Glomerular endothelial cell (primary cell): ENCODE measurements around the gene PCNT. TPM values are rescaled to one million over a fixed set of nuclear protein-coding genes. Genes with fewer than 3 reads are reported as not detected.
"Not testable (repeated sequence)": the region's sequence is repeated elsewhere in the genome, so short reads cannot be mapped to it uniquely, and the experiment has no call there.

Source experiments
- DNase-seq: peaks from one replicate; pipeline ENCODE4 v3.0.0-alpha.2; 2011; ENCODE audit warnings: low read depth, low spot score; ENCODE audit errors: extremely low read depth
- total RNA-seq: library from RNA; depleted of rRNA; stranded (reverse); fragments of >200 nt; gene quantifications from 2 replicates; pipeline ENCODE4 v1.2.3, GENCODE V29; 2015

PCNT gene
- total RNA-seq, 1 donor from 2014 or later, result 31.2 TPM

DNA sequence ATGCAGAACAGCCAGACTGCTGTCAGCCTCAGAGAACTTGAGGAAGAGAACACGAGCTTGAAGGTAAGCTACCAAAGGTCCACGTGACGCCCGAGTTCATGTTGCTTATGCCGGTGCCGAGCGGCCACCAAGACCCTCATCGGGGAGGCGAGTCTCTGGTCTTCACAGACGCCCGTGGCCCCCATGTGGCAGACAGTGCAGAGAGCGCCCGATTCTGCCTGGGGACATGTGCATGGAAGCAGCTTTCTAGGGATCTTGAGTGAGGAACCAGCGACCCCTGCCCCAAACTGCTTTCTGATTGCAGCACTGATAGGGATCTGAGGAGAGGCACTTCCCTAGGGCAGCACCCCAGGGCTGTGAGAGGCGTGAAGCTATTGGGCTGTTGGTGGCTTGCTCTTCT is 78.5 kb downstream of the PCNT start:
- no peak for DNase-seq

DNA sequence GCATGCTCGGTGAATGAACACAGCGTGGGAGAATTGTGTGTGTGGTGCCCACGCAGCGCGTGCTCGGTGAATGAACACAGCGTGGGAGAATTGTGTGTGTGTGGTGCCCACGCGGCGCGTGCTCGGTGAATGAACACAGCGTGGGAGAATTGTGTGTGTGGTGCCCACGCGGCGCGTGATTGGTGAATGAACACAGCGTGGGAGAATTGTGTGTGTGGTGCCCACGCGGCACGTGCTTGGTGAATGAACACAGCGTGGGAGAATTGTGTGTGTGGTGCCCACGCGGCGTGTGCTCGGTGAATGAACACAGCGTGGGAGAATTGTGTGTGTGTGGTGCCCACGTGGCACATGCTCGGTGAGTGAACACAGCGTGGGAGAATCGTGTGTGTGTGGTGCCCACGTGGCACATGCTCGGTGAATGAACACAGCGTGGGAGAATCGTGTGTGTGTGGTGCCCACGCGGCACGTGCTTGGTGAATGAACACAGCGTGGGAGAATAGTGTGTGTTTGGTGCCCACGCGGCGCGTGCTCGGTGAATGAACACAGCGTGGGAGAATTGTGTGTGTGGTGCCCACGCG is 79.4 kb downstream of the PCNT start:
- DNase-seq, result not testable (repeated sequence)

DNA sequence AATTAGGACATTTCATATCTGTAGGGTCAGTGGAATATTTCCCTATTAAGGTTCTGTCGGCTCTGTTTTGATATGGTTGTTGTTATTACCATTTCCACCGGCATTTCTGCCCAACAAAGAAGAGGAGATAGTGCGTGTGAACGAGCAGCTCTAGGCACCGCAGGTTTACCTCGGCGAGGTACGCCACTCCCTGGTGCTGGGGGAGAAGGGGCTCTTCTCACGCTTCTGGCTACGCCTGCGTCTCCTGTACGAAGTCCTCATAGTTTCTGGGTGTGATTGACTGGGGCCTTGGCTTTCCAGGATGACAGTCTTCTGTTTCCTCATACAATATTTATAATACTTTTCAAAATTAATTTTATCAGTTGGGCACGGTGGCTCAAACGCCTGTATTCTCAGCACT is 80.3 kb downstream of the PCNT start:
- DNase-seq, result no peak

DNA sequence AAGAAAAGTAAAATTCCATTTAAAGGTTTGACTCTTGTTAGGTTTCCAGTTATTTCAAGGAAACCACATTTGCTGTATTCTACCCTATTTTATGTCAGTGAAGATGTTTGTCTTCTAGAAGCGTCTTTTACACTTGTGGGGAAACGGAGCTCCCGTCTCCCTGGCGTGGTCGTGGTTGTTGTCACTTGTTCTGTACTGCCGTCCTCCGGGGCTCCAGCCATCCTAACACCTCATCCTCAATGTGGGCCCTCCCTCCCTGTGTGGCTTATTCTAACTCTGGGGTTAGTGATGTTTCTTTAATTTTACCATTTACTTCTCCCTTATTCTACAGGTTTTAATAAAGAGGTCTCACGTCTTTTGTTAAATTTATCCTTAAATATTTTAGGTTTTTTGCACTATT is 82.0 kb downstream of the PCNT start:
- DNase-seq, result no peak

DNA sequence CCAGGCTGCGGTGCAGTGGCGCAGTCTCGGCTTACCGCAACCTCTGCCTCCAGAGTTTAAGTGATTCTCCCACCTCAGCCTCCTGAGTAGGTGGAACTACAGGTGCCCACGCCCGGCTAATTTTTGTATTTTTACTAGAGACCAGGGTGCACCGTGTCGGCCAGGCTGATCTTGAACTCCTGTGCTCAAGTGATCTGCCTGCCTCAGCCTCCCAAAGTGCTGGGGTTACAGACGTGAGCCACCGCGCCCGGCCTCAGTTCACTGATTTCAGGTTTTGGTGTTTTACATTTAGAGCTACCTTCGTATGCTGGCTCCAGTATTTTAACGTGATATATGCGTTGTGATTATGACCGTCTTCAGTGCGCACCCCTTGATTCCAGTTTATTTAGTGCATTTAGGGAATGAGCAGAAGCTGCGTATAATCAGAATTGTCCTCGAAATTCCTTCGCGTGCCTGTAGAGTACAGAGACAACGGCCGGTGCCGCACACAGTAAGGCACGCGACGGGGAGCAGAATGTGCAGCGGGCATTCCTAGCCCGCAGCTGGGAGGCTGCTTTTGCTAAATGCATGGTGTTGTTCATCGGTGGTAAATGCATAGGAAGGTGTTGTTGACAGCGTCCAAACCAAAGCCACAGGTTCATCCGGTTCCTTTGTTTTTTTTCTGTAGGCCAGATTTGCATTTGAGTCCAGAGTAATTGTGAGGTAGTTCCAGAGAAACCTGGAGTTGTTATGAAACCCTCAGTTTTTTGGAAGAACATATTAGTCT is 85.9 kb downstream of the PCNT start:
- DNase-seq, result no peak

DNA sequence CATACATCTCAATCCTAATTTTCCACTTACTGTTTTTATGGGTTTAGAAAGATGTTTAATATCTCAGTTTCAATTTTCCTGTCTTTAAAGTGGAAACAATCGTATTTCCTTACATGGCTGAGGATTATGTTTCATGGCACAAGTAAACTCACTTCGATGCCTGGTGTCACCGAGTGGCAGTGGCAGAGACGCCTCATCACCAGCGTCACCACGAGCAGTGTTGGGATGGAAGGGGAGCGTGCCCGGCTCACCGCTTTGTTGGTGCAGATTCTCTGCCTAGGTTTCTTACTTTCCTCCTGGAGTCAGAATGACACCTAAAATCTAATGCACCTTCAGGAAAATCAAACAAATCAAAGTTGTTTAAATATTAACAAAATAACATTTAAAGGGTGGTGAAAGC is 86.6 kb downstream of the PCNT start:
- no peak for DNase-seq

DNA sequence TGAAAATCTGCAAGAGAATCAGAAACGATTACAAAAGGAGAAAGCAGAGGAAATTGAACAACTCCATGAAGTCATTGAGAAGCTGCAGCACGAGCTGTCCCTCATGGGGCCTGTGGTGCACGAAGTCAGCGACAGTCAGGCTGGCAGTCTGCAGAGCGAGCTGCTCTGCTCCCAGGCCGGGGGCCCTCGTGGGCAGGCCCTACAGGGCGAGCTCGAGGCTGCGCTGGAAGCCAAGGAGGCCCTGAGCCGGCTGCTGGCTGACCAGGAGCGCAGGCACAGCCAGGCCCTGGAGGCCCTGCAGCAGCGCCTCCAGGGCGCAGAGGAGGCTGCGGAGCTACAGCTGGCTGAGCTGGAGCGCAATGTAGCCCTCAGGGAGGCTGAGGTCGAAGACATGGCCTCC is 87.3 kb downstream of the PCNT start:
- no peak for DNase-seq

DNA sequence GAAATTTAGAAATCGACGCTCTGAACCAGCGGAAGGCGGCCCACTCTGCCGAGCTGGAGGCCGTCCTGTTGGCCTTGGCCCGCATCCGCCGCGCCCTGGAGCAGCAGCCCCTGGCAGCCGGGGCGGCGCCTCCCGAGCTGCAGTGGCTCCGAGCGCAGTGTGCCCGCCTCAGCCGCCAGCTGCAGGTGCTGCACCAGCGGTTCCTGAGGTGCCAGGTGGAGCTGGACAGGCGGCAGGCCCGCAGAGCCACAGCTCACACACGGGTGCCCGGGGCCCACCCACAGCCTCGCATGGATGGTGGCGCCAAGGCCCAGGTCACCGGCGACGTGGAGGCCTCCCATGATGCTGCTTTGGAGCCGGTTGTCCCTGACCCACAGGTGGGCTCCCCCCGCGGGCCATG is 87.7 kb downstream of the PCNT start:
- no peak for DNase-seq

DNA sequence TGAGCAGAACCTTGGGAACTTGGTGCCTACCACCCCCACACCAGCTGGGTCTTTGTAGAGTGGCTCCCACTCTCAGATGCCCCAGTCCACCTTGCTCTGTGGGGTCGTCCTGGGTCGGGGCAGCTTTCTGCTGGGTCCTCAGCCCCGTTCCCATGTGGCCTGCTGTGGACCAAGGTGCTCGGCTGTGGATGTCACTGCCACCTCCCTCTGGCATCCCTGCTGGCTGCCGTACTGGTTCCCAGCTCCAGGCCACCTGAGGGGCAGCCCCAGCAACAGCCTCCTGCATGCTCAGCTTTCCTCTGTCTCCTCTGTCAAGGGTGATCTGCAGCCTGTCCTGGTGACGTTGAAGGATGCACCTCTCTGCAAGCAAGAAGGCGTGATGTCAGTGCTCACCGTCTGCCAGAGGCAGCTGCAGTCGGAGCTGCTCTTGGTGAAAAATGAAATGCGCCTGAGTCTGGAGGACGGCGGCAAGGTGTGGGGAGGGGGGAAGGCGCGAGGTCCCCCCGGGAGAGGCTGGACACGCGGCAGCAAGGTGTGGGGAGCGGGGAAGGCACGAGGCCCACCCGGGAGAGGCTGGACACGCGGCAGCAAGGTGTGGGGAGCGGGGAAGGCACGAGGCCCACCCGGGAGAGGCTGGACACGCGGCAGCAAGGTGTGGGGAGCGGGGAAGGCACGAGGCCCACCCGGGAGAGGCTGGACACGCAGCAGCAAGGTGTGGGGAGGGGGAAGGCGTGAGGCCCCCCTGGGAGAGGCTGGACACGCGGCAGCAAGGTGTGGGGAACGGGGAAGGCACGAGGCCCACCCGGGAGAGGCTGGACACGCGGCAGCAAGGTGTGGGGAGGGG is 88.8 kb downstream of the PCNT start:
- DNase-seq, result no peak

DNA sequence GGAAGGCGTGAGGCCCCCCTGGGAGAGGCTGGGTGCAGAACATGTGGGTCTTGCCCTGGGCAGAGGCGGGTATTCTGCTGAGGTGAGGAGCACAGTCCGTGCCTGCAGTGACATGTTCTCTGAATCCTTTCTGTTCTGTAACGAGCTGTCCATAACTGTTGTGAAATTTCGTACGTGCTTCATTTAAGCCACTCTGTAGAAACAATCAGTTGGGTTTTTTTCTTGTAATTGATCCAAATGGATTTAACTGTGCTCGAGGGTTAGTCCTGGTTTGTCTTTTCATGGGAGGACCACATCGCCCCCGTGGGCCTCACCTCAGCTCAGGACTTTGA is 89.4 kb downstream of the PCNT start:
- no peak for DNase-seq

DNA sequence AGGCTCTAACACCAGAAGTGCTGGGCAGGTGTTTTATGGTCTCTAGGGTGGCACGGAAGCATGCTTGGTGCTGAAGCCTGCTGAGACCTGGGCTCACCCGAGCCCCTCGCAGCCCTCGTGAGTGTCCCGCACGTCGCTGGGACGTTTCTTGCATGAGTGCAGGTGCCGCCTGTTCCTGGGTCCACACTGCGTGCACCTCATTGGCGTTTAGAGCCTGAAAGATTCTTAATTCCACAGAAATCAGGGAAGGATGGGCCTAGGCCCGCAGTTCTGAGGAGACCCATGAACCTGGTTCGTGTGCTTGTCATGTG is 91.0 kb downstream of the PCNT start:
- DNase-seq, result no peak

DNA sequence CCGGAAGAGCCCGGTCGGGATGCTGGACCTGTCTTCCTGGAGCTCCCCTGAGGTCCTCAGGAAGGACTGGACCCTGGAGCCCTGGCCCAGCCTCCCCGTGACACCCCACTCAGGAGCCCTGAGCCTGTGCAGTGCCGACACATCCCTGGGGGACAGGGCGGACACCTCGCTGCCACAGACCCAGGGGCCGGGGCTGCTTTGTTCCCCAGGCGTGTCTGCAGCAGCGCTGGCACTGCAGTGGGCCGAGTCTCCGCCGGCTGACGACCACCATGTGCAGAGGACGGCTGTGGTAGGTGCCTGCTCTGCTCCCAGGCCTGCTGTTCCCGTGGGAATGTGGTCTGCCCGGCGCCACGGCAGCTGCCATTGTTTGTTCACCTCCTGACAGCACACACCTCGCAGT is 92.6 kb downstream of the PCNT start:
- no peak for DNase-seq

DNA sequence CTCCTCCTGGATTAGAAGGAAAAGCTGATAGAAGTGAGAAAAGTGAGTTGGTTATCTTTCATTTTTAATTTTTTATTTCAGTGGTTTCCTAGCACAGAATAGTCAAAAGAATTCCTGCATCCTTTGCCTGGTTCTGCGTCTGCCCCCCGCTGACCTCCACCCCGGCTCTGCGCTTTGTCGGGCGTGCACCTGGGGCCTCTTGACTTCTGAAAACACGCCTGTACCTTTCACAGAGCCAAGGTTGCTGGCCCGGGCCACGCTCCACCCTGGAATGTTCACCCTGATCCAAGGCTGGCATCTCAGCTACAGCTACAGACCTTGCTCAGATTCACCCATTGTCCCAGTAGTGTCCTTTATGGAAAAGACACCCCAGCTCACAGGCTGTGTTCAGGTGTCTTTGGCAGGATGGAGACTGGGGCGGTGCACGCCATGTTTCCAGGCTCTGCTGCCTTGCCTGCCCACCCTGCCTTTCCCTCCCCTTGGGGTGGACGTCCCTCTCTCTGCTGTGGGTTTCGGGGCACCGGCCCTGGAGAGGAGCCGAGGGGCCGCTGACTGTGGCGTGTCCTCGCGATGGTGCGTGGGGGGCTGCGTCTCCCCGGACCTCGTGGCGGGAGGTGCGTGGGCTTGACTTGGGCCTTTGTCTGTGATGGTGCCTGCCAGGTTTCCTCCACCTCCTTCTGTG is 94.5 kb downstream of the PCNT start:
- no peak for DNase-seq

DNA sequence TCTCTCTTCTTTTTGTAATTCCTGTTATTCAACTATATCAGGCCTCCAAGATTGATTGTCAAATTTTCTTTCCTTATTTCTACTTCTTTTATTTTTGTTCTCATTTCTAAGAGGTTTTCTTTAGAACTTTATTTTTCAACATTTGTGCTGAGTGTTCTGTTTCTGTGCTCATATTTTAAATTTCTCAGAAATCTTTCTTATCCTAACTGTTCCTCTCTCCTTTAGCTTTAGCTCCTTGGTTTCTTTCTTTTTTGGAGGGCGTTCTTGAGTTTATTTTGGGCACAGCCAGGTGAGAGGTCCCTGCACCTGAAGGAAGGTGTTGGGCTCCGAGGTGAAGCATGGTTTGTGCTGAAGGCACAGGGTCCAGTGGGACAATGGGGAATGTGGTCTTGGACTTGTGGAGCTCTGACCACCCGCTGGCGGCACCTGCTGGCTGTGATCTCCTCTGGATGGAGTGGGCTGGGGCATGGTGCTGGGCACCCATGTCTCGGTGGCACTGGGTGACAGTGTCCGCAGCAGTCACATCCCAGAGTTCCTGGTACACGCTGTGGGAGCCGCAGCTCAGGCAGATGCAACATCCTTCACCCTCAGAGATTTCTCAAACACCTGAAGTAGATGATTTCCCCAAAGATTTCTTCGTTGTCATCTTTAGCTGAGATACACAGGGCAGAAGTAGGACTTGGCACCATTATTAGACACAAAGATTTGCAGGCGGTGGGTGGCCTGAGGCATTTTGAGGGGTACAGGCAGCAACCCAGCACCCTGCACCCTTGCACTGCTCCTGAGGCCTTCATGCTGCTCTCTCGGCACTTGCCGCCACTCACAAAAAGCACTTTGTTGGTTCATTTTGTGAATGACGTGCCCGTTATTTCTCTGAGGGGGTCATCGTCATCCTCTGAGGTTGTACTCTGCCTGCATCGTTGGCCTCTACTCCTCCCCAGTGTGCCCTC is 96.6 kb downstream of the PCNT start:
- no peak for DNase-seq

DNA sequence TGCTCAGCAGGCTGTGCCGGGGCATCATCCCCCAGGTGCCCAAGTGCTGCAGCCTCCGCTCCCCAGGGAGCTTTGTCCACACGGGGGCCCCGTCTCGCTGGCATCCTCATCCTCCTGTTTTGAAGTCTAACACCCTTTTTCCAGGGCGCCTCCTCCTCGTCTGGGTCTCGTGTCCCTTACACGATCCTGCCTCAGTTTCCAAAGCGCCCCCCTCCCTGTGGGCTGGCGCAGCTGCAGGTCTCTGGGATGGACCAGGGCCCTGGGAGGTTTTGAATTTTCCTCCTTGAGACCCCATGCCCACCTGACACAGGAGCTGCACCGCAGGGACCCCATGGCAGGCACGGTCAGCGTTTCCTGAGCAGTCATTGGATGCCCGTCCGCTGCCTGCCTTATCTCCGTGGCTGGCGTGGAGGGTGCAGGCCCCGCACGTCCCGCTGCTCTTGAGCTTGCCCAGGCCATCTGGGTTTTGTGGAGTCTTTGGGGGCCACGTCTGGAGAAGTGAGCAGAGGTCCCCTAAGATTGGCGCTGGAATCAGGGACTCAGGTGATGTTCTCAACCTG is 97.3 kb downstream of the PCNT start:
- no peak for DNase-seq

DNA sequence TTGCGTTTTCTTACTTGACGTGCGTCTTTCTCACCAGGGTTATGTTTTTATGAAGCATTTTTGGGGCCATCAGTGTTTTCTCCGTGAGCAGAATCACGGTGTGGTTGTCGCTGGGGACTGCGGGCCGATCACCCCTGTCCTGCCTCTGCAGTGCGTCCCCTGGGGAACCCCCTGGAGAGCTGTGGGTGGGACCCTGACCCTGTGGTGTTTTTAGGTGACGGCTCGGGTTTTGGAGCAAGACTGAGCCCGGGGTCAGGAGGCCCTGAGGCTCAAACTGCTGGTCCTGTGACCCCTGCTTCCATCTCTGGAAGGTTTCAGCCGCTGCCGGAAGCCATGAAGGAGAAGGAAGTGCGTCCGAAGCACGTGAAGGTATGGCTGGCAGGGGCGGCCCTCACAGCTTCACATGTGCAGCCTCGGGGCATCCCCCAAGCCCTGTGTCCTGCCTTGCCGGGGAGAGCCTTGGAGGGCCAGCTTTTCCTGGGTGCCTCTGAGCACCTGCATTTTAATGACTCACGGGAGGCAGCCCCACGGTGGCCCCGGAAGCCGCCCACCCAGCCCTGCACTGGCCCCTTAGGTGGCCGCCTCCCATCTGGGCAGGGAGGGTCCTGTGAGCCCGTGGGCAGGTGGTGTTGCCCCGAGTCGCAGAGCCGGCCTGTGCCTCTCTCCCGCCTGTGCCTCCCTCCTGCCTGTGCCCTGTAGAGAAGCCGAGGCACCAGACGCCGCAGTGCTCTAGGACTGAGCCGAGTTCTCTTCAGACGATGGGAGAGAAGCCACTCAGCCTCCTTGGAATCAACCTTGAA is 98.0 kb downstream of the PCNT start:
- no peak for DNase-seq

DNA sequence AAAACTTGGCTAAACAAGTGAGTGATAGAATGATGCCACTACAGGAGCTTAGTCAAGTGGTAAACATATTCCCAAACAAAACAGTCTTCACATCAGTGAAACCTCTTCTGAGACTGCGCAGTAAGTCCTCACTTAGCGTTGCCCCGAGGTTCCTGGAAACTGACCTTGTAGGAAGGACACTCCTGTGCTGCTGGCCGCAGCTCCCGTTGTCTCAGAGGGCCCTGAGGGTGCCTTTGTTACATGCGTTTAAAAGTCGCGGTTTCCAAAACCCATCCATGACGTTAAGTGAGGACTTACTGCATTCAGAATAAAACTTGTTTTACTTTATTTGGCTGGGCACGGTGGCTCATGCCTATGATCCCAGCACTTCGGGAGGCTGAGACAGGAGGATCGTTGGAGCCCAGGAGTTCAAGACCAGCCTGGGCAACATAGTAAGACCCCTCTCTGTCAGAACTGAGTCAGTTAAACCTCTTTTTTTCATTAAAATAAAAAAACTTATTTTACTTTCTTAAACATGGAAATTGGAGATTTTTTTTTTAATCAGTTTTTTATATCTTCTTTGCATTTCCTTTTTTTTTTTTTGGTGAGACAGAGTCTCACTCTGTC is 98.8 kb downstream of the PCNT start:
- DNase-seq, result no peak

DNA sequence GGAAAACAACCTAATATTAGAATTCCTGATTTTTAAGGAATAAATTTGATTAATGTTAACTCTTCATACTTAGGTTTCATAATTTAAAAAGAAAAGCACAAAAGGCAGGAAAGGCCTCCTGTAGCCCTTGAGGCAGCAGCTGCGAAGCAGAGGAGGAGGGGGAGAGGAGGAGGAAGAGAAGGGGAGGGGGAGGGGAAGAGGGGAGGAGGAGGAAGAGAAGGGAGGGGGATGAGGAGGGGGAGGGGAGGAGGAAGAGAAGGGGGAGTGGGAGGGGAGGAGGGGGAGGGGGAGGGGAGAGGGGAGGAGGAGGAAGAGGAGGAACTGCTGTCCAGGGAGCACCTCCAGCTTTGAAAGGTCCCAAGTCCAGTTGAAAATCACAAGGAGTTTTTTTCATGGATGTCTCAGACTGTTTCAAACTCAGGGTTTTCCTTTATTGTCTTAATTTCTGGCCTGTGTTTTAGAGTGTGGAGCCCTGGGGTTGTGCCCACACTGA is 99.6 kb downstream of the PCNT start:
- no peak for DNase-seq
